Pancreas (tissue), 10 donors: Measurements from ENCODE around the gene WIPF3. TPM values are rescaled to one million over a fixed set of nuclear protein-coding genes. Genes with fewer than 3 reads are reported as not detected.

Source experiments
- ATAC-seq, 4 donors: fragments of 200-7000 bp; cut with Tn5 transposase; one replicate each; pipeline versions ENCODE4 v1.8.0 to v1.9.1; 2020; ENCODE audit warnings: mild to moderate bottlenecking in 4 of 4, moderate library complexity in 4 of 4
- DNase-seq, 6 donors: peaks; one replicate each; pipeline ENCODE4 v3.0.0-alpha.2; 2020
- FAIRE-seq: peaks from 2 replicates; lab custom pipeline; 2012; peaks lifted over from hg19 to GRCh38; lab: Jason Lieb, UNC
- H3K27ac ChIP-seq, 4 donors: fragments of 200-600 bp; sonication (generic); 1 replicate in 3 of 4; 2 replicates in 1 of 4; pipeline versions ENCODE4 v1.5.0 to v1.8.0; 2020
- H3K27me3 ChIP-seq, 4 donors: fragments of 200-600 bp; one replicate each; pipeline ENCODE4 v1.8.0; 2021
- H3K36me3 ChIP-seq, 3 donors: fragments of 200-600 bp; sonication (generic) in 1 of 3; one replicate each; pipeline versions ENCODE4 v1.5.0 to v1.8.0; 2020 to 2021
- H3K4me1 ChIP-seq, 3 donors: fragments of 200-600 bp; one replicate each; pipeline ENCODE4 v1.8.0; 2021
- H3K4me3 ChIP-seq, 4 donors: fragments of 200-600 bp; sonication (generic) in 2 of 4; one replicate each; pipeline versions ENCODE4 v1.5.0 to v1.8.0; 2020 to 2021
- H3K9me3 ChIP-seq, 4 donors: fragments of 200-600 bp; one replicate each; pipeline ENCODE4 v1.8.0; 2021
- WGBS, 2 donors: extraction: QIAGEN DNeasy Blood & Tissue Kit; methylation state at CpG; one replicate each; pipeline ENCODE4 v1.1.7; 2013; 5-methylcytosine and 5-hydroxymethylcytosine counted together
- intact Hi-C, 3 donors: fragments of 100-400 bp; cut with DNase I; formaldehyde crosslinking; loops; one replicate each; pipeline versions ENCODE4 v1.11.1 to v1.14.2; 2022
- polyA plus RNA-seq, 2 donors: library from polyadenylated mRNA; stranded (reverse); fragments of 200-250 nt; gene quantifications; one replicate each; pipeline ENCODE4 v1.2.3, GENCODE V29; 2013
- total RNA-seq, 6 donors: library from RNA; stranded (reverse); fragmentation: NEBNext Ultra II Directional in 4 of 6; extraction: Animal tissue kit (Norgen Biotek cat#: 25700) in 4 of 6; gene quantifications; one replicate each; pipeline versions ENCODE4 v1.2.1 to v1.2.4, GENCODE V29; 2021 to 2023
- TF ChIP-seq, protein P1 (sequence below), 4 donors: fragments of 200-600 bp; sonication (generic) in 3 of 4; IDR thresholded peaks; one replicate each; pipeline versions ENCODE4 v1.5.0 to v1.8.0; 2021; ENCODE audit warnings: antibody characterized with exemption in 4 of 4
- donor health status: healthy with polysubstance abuse.
- donor health status: DM: no; HTN: no; CAD: no; lungs with moderate emphysema.
- donor health status: DM: no; HTN: no; CAD: no.
- donor health status: control.
- donor health status: control.
- donor health status: Bipolar disorder and iron deficiency.
- donor health status: DM: yes; HTN: yes; CAD: no.
- donor health status: DM: no; HTN: no; CAD: no.
- donor health status: DM: no; HTN: no; CAD: no.
- donor health status: DM: yes; HTN: yes; CAD: no.

WIPF3 gene
- total and polyA plus RNA-seq, 8 donors, result 0.98 to 4.6 (median 1.6) TPM

DNA sequence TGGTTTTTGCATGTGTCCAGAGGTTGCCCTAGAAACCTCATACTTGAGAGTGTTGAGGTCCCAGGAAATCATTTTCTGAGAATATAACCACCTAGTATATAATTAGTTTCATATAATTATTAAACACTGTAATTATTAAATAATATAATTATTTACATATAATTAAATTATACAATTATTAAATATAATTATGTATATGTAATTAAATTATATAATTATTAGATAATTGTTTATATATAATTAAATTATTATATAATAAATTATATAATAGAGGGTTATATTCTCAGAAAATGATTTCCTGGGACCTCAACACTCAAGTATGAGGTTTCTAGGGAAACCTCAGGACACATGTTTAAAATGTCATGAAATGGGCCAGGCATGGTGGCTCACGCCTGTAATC lies 155.7 kb downstream of the WIPF3 start:
- H3K9me3 ChIP-seq, result no peaks in the 10 kb centered on the region
- peak; percentile 87 for FAIRE-seq
- no peaks in the 10 kb centered on the region for H3K4me1 ChIP-seq
- no peaks in the 10 kb centered on the region for H3K36me3 ChIP-seq
- TF ChIP-seq, protein P1, sequence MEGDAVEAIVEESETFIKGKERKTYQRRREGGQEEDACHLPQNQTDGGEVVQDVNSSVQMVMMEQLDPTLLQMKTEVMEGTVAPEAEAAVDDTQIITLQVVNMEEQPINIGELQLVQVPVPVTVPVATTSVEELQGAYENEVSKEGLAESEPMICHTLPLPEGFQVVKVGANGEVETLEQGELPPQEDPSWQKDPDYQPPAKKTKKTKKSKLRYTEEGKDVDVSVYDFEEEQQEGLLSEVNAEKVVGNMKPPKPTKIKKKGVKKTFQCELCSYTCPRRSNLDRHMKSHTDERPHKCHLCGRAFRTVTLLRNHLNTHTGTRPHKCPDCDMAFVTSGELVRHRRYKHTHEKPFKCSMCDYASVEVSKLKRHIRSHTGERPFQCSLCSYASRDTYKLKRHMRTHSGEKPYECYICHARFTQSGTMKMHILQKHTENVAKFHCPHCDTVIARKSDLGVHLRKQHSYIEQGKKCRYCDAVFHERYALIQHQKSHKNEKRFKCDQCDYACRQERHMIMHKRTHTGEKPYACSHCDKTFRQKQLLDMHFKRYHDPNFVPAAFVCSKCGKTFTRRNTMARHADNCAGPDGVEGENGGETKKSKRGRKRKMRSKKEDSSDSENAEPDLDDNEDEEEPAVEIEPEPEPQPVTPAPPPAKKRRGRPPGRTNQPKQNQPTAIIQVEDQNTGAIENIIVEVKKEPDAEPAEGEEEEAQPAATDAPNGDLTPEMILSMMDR (IDR thresholded peaks at IDR 0.05), result no peak
- H3K27ac ChIP-seq, result no peak overlapping the region
- intact Hi-C loops, result no loop called here
- no peaks in the 10 kb centered on the region for H3K27me3 ChIP-seq
- 95 to 96% methylated on average over 1 of the region's 1 CpG for WGBS, 2 donors
- ATAC-seq, result no peak
- H3K4me3 ChIP-seq, result no peak overlapping the region
- DNase-seq, result no peak

DNA sequence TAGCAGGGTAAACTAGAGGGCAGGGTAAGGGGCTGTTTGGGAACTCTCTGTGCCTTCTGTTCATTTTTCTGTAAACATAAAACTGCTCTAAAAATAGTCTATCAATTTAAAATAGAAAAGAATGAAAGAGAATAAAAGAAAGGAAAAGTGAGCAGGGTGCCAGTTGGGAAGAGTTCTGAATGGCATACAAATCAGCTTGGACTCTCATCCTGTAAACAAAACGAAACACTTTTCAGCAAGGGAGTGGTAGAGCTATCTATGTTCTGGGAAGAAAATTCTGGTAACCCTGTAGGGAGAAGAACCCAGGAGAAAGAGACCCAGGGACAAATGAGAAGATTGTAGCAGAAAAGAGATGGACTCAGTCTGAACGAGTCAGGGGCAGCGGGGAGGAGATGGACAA lies 158.7 kb downstream of the WIPF3 start:
- Histone ChIP-seq H3K4me1 (no peaks in the 10 kb centered on the region), H3K27ac (no peak overlapping the region), H3K9me3 (no peaks in the 10 kb centered on the region), H3K27me3 (no peaks in the 10 kb centered on the region), H3K36me3 (no peaks in the 10 kb centered on the region), H3K4me3 (no peak overlapping the region)
- TF ChIP-seq, protein P1 (IDR thresholded peaks at IDR 0.05), result no peak
- DNase-seq (no peak), ATAC-seq (no peak), FAIRE-seq (no peak)
- 73 to 85% methylated on average over 3 of the region's 3 CpGs for WGBS, 2 donors
- intact Hi-C loops, result no loop called here

Other genes starting within 250 kb of the WIPF3 start
- 1 to 10 TPM; 1.1 to 4.6 (median 1.8) TPM for gene PRR15, start 242.7 kb upstream of the WIPF3 start, total RNA-seq
- gene PRR15, start 242.7 kb upstream of the WIPF3 start, polyA plus RNA-seq, result 1 to 10 TPM; 1.5 to 1.8 TPM
- gene SCRN1, start 183.3 kb downstream of the WIPF3 start, total RNA-seq, result 10 to 100 TPM; 25.6 to 48.0 (median 34.8) TPM
- 10 to 100 TPM in 1 of 2 donors, 1 to 10 TPM in 1; 7.7 to 22.3 TPM for gene SCRN1, start 183.3 kb downstream of the WIPF3 start, polyA plus RNA-seq
- 10 to 100 TPM in 3 of 6 donors, 1 to 10 TPM in 3; 3.8 to 12.7 (median 8.4) TPM for gene FKBP14, start 220.2 kb downstream of the WIPF3 start, total RNA-seq
- gene FKBP14, start 220.2 kb downstream of the WIPF3 start, polyA plus RNA-seq, result 1 to 10 TPM; 3.3 to 5.1 TPM
- 1 to 10 TPM; 3.3 to 9.7 (median 4.7) TPM for gene PLEKHA8, start 221.9 kb downstream of the WIPF3 start, total RNA-seq
- gene PLEKHA8, start 221.9 kb downstream of the WIPF3 start, polyA plus RNA-seq, result 1 to 10 TPM; 1.7 to 1.9 TPM